Tibial nerve (tissue), 4 donors: ENCODE data around the gene GPR153.

Experiments
- CTCF ChIP-seq, 5 experiments: fragments of 200-600 bp in 3 of 5; fragments of 450-650 bp in 2 of 5; sonication (generic) in 3 of 5; IDR thresholded peaks; one replicate each; pipeline ENCODE4 v1.5.1; 2016 to 2019; ENCODE audit warnings: antibody characterized with exemption in 5 of 5, mild to moderate bottlenecking in 3 of 5, moderate library complexity in 2 of 5
- EP300 ChIP-seq, 2 donors: sonication (generic); formaldehyde crosslinking; IDR thresholded peaks; one replicate each; pipeline ENCODE4 v1.6.1; 2017; ENCODE audit warnings: antibody characterized with exemption in 2 of 2, mild to moderate bottlenecking in 1 of 2
- POLR2A ChIP-seq, 2 donors: fragments of 450-650 bp; IDR thresholded peaks; one replicate each; pipeline ENCODE4 v1.6.1; 2017; ENCODE audit warnings: antibody characterized with exemption in 2 of 2, mild to moderate bottlenecking in 2 of 2, moderate library complexity in 2 of 2

GRCh38 chr1:6307099-6307498 is 46.2 kb upstream of the GPR153 start:
- TF ChIP-seq CTCF (IDR thresholded peaks at IDR 0.05) (no peak), POLR2A (IDR thresholded peaks at IDR 0.05) (no peak), EP300 (IDR thresholded peaks at IDR 0.05) (no peak)
